Glutamatergic neuron (in vitro differentiated cells): Measurements from ENCODE around the gene TNFRSF11A. TPM values are rescaled to one million over a fixed set of nuclear protein-coding genes. Genes with fewer than 3 reads are reported as not detected.

ENCODE experiments used
- DNase-seq: peaks from one replicate; pipeline ENCODE4 v3.0.0; 2022
- H3K27ac Mint-ChIP-seq: one replicate; pipeline ENCODE4 v1.8.0; 2020; ENCODE audit warnings: mild to moderate bottlenecking, mixed read lengths, inconsistent platforms; ENCODE audit not compliant: unreplicated experiment
- H3K27me3 Mint-ChIP-seq: one replicate; pipeline ENCODE4 v1.8.0; 2020; ENCODE audit warnings: mild to moderate bottlenecking, moderate library complexity, mixed read lengths, inconsistent platforms; ENCODE audit not compliant: unreplicated experiment
- H3K36me3 Mint-ChIP-seq: one replicate; pipeline ENCODE4 v1.8.0; 2020; ENCODE audit warnings: mild to moderate bottlenecking, mixed read lengths, inconsistent platforms; ENCODE audit not compliant: unreplicated experiment
- H3K4me1 Mint-ChIP-seq: one replicate; pipeline ENCODE4 v1.8.0; 2020; ENCODE audit warnings: mild to moderate bottlenecking, low read depth, mixed read lengths, inconsistent platforms; ENCODE audit not compliant: unreplicated experiment
- H3K4me3 Mint-ChIP-seq: one replicate; pipeline ENCODE4 v1.8.0; 2020; ENCODE audit warnings: mild to moderate bottlenecking, mixed read lengths, inconsistent platforms; ENCODE audit not compliant: unreplicated experiment
- H3K9me3 Mint-ChIP-seq: one replicate; pipeline ENCODE4 v1.8.0; 2020; ENCODE audit warnings: mild to moderate bottlenecking, moderate library complexity, mixed read lengths, inconsistent platforms; ENCODE audit not compliant: unreplicated experiment
- CTCF ChIP-seq: fragments of 200-600 bp; sonication (generic); IDR thresholded peaks from one replicate; pipeline ENCODE4 v1.5.0; 2021; ENCODE audit not compliant: partially characterized antibody, unreplicated experiment
- total RNA-seq: library from RNA; stranded (reverse); fragmentation: NEBNext Ultra II Directional; extraction: Animal tissue kit (Norgen Biotek cat#: 25700); gene quantifications from one replicate; pipeline ENCODE4 v1.2.1, GENCODE V29; 2021; ENCODE audit not compliant: unreplicated experiment

Gene TNFRSF11A
- total RNA-seq, 1 donor from 2014 or later: 1.2 TPM

- Mint-ChIP-seq H3K27me3 (peaks cover 3% of the 10 kb centered on the region), H3K9me3 (no peaks in the 10 kb centered on the region), H3K27ac (no peak overlapping the region), H3K4me3 (no peak overlapping the region), H3K4me1 (peaks cover 6% of the 10 kb centered on the region), H3K36me3 (no peaks in the 10 kb centered on the region)
- no peak for DNase-seq
- TF ChIP-seq CTCF: no peak
These were observed 93.1 kb downstream of the TNFRSF11A start for GRCh38 chr18:62418258-62418657.

GRCh38 chr18:62420151-62420512 is 95.0 kb downstream of the TNFRSF11A start:
- Mint-ChIP-seq H3K36me3 (no peaks in the 10 kb centered on the region), H3K4me3 (no peak overlapping the region), H3K4me1 (peaks cover 6% of the 10 kb centered on the region), H3K9me3 (no peaks in the 10 kb centered on the region), H3K27ac (no peak overlapping the region), H3K27me3 (peaks cover 5% of the 10 kb centered on the region)
- TF ChIP-seq CTCF: no peak
- no peak for DNase-seq

- DNase-seq: no peak
- Mint-ChIP-seq H3K4me3 (no peak overlapping the region), H3K36me3 (no peaks in the 10 kb centered on the region), H3K4me1 (peaks cover 10% of the 10 kb centered on the region), H3K9me3 (no peaks in the 10 kb centered on the region), H3K27ac (no peak overlapping the region), H3K27me3 (peaks cover 5% of the 10 kb centered on the region)
- no peak for TF ChIP-seq CTCF
These were observed 95.6 kb downstream of the TNFRSF11A start for GRCh38 chr18:62420513-62421209.

- Mint-ChIP-seq H3K36me3 (peaks cover 7% of the 10 kb centered on the region), H3K27me3 (peaks cover 1% of the 10 kb centered on the region), H3K4me3 (peak overlapping the region; percentile 83), H3K4me1 (peaks cover 11% of the 10 kb centered on the region), H3K9me3 (no peaks in the 10 kb centered on the region), H3K27ac (peak overlapping the region; percentile 41)
- peak; percentile 82 for TF ChIP-seq CTCF
- DNase-seq: peak; percentile 35
These were observed 100.5 kb downstream of the TNFRSF11A start for GRCh38 chr18:62425465-62426190.

- H3K4me1 Mint-ChIP-seq: peaks cover 11% of the 10 kb centered on the region
- H3K9me3 Mint-ChIP-seq: no peaks in the 10 kb centered on the region
- no peak overlapping the region for H3K27ac Mint-ChIP-seq
- DNase-seq: no peak
- no peak overlapping the region for H3K4me3 Mint-ChIP-seq
- peaks cover 1% of the 10 kb centered on the region for H3K27me3 Mint-ChIP-seq
- peaks cover 7% of the 10 kb centered on the region for H3K36me3 Mint-ChIP-seq
- no peak for TF ChIP-seq CTCF
These were observed 101.0 kb downstream of the TNFRSF11A start for GRCh38 chr18:62426191-62426488.
